HepG2 (cell line): ENCODE data around the gene SLC13A5. TPM values are rescaled to one million over a fixed set of nuclear protein-coding genes. Genes with fewer than 3 reads are reported as not detected.
A peak's percentile ranks its signal among the peaks of the same experiment; 100 is the strongest.

Experiments used
- ASH2L ChIP-seq: fragments of 300-600, 200-600 bp; sonication (generic); IDR thresholded peaks from 2 replicates; pipeline ENCODE4 v1.7.0; 2017; ENCODE audit warnings: low read depth, mild to moderate bottlenecking, moderate library complexity, mixed read lengths, low read length; ENCODE audit not compliant: insufficient read length
- ETV6 ChIP-seq: sonication (generic); formaldehyde crosslinking; conservative IDR thresholded peaks from 2 replicates; pipeline ENCODE4 v1.4.0; 2020; ENCODE audit warnings: missing genetic modification reagents
- FOSL2 ChIP-seq: sonication (generic); formaldehyde crosslinking; IDR thresholded peaks from 2 replicates; pipeline ENCODE4 v1.4.0; 2020; ENCODE audit warnings: missing genetic modification reagents
- FOXC1 ChIP-seq: sonication (generic); formaldehyde crosslinking; IDR thresholded peaks from 2 replicates; pipeline ENCODE4 v1.8.0; 2022; ENCODE audit warnings: mild to moderate bottlenecking, missing genetic modification reagents, borderline replicate concordance
- KLF15 ChIP-seq: sonication (generic); formaldehyde crosslinking; IDR thresholded peaks from 2 replicates; pipeline ENCODE4 v1.8.1; 2023; ENCODE audit warnings: borderline replicate concordance, mild to moderate bottlenecking, inconsistent platforms, missing genetic modification reagents, mixed read lengths
- NBN ChIP-seq: fragments of 450-650 bp; conservative IDR thresholded peaks from 2 replicates; pipeline ENCODE4 v1.6.1; 2017
- ONECUT2 ChIP-seq: sonication (generic); formaldehyde crosslinking; IDR thresholded peaks from 2 replicates; pipeline ENCODE4 v1.4.0; 2020; ENCODE audit warnings: missing genetic modification reagents
- RAD51 ChIP-seq: fragments of 450-650 bp; IDR thresholded peaks from 2 replicates; pipeline ENCODE4 v1.6.1; 2016; ENCODE audit warnings: borderline replicate concordance
- SRSF1 ChIP-seq: fragments of 200-400 bp; formaldehyde crosslinking; optimal IDR thresholded peaks from 2 replicates; pipeline ENCODE3; 2017; ENCODE audit warnings: mild to moderate bottlenecking, low read depth, low read length, moderate library complexity
- TCF12 ChIP-seq, 2 experiments: fragments of 450-650 bp in 1 of 2; sonication (generic) in 1 of 2; formaldehyde crosslinking in 1 of 2; IDR thresholded peaks; 2 replicates each; pipeline versions ENCODE4 v1.6.1 to v1.8.0; 2017 to 2022; ENCODE audit warnings: antibody characterized with exemption in 1 of 2, mild to moderate bottlenecking in 1 of 2, missing genetic modification reagents in 1 of 2, moderate library complexity in 1 of 2
- THAP11 ChIP-seq: IDR thresholded peaks from 2 replicates; pipeline ENCODE4 v1.6.1; 2016; ENCODE audit warnings: missing biosample characterization, missing genetic modification reagents
- ZNF101 ChIP-seq: sonication (generic); formaldehyde crosslinking; IDR thresholded peaks from 2 replicates; pipeline ENCODE4 v1.4.0; 2020; ENCODE audit warnings: mild to moderate bottlenecking, low read depth, missing genetic modification reagents, borderline replicate concordance
- ZNF263 ChIP-seq: sonication (generic); formaldehyde crosslinking; IDR thresholded peaks from 2 replicates; pipeline ENCODE4 v1.4.0; 2020; ENCODE audit warnings: missing genetic modification reagents
- ZNF329 ChIP-seq: sonication (generic); formaldehyde crosslinking; IDR thresholded peaks from 2 replicates; pipeline ENCODE4 v1.9.0; 2021; ENCODE audit warnings: low read depth, mild to moderate bottlenecking, missing genetic modification reagents
- ZNF530 ChIP-seq: sonication (generic); formaldehyde crosslinking; IDR thresholded peaks from 2 replicates; pipeline ENCODE4 v1.5.0; 2020; ENCODE audit warnings: low read depth, mild to moderate bottlenecking, missing genetic modification reagents
- ZNF572 ChIP-seq: sonication (generic); formaldehyde crosslinking; IDR thresholded peaks from 2 replicates; pipeline ENCODE4 v1.5.1; 2020; ENCODE audit warnings: mild to moderate bottlenecking, missing genetic modification reagents
- ZNF883 ChIP-seq: sonication (generic); formaldehyde crosslinking; IDR thresholded peaks from 2 replicates; pipeline ENCODE4 v1.5.1; 2020; ENCODE audit warnings: mild to moderate bottlenecking, missing genetic modification reagents; ENCODE audit errors: not compliant biosample characterization
- polyA plus RNA-seq, 8 experiments: library from polyadenylated mRNA; depleted of rRNA in 3 of 8; stranded (reverse) in 7 of 8; unstranded in 1 of 8; fragments of >200 nt; fragmentation: Illumina TruSeq in 4 of 8; extraction: Trizol in 4 of 8; gene quantifications; 2 replicates each; pipeline versions ENCODE4 v1.2.1 to v1.2.3, GENCODE V29; 2011 to 2016; ENCODE audit warnings: low read depth in 4 of 8, missing spikeins in 1 of 8, mixed read lengths in 1 of 8; ENCODE audit not compliant: insufficient read depth in 1 of 8
- total RNA-seq, 5 experiments: library from RNA; depleted of rRNA; stranded (reverse); fragments of >200 nt; fragmentation: Illumina TruSeq; extraction: Trizol; gene quantifications; 2 replicates each; pipeline ENCODE4 v1.2.3, GENCODE V29; 2016; ENCODE audit warnings: low read depth in 1 of 5
- TF ChIP-seq, protein P1 (sequence below): sonication (generic); formaldehyde crosslinking; IDR thresholded peaks from 2 replicates; pipeline ENCODE4 v1.4.0; 2020; ENCODE audit warnings: missing genetic modification reagents
- TF ChIP-seq, protein P2 (sequence below): sonication (generic); formaldehyde crosslinking; IDR thresholded peaks from 2 replicates; pipeline ENCODE4 v1.8.0; 2022; ENCODE audit warnings: mild to moderate bottlenecking, missing genetic modification reagents; ENCODE audit not compliant: insufficient replicate concordance
- TF ChIP-seq, protein P3 (sequence below): sonication (generic); formaldehyde crosslinking; IDR thresholded peaks from 2 replicates; pipeline ENCODE4 v1.5.1; 2020; ENCODE audit warnings: missing genetic modification reagents, mild to moderate bottlenecking, borderline replicate concordance
- TF ChIP-seq, protein P4 (sequence below): sonication (generic); formaldehyde crosslinking; IDR thresholded peaks from 2 replicates; pipeline ENCODE4 v1.5.0; 2020; ENCODE audit warnings: missing genetic modification reagents, mild to moderate bottlenecking, borderline replicate concordance

Gene SLC13A5
- total and polyA plus RNA-seq, 2 of the 13 experiments (the other 11 are each of a cell fraction or from before 2014, with no cell fraction given) = 42.8 to 310 TPM

DNA sequence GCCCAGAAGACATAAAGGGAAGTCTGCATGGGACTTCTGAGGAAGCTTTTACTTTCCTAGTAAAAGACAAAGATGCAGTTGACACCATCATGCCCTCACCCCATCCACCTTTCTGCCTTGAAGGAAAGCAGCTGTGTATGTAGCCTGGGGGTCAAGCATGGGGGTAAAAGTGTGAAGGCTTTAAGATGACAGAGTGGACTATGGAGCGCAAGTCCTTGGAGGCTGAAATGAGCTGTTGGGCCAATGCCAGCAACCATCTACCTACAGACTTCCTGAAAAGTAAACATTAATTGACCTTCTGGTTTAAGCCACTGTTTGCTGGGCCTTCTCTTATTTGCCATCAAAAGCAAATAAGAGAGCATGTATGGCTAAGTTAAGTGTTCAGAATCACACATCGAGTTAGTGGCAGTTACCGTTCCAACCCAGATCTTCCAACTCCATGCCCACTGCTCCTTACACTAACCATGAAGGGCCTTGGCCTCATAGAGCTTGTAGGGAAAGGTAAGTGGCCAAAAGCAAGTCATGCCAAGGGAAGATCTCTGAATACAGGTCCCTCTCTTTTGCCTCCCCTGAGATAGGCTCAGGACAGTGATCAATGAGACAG is 30.0 kb downstream of the SLC13A5 start (continued):
- TF ChIP-seq, protein P1, sequence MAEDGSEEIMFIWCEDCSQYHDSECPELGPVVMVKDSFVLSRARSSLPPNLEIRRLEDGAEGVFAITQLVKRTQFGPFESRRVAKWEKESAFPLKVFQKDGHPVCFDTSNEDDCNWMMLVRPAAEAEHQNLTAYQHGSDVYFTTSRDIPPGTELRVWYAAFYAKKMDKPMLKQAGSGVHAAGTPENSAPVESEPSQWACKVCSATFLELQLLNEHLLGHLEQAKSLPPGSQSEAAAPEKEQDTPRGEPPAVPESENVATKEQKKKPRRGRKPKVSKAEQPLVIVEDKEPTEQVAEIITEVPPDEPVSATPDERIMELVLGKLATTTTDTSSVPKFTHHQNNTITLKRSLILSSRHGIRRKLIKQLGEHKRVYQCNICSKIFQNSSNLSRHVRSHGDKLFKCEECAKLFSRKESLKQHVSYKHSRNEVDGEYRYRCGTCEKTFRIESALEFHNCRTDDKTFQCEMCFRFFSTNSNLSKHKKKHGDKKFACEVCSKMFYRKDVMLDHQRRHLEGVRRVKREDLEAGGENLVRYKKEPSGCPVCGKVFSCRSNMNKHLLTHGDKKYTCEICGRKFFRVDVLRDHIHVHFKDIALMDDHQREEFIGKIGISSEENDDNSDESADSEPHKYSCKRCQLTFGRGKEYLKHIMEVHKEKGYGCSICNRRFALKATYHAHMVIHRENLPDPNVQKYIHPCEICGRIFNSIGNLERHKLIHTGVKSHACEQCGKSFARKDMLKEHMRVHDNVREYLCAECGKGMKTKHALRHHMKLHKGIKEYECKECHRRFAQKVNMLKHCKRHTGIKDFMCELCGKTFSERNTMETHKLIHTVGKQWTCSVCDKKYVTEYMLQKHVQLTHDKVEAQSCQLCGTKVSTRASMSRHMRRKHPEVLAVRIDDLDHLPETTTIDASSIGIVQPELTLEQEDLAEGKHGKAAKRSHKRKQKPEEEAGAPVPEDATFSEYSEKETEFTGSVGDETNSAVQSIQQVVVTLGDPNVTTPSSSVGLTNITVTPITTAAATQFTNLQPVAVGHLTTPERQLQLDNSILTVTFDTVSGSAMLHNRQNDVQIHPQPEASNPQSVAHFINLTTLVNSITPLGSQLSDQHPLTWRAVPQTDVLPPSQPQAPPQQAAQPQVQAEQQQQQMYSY (CRISPR knock-in tag) = no peak
- TF ChIP-seq TCF12 (IDR thresholded peaks at IDR 0.05) (no peak), TCF12 (CRISPR knock-in tag; IDR thresholded peaks at IDR 0.05) (no peak), THAP11 (peak; percentile 48), ZNF329 (CRISPR knock-in tag) (no peak), ZNF101 (CRISPR knock-in tag) (no peak), ZNF263 (CRISPR knock-in tag) (no peak), KLF15 (no peak), ZNF572 (CRISPR knock-in tag) (no peak), FOXC1 (CRISPR knock-in tag) (no peak; the same call in 1 of the 2 replicates), ZNF530 (no peak), ONECUT2 (no peak; the same call in 1 of the 2 replicates), SRSF1 (no peak), NBN (no peak), ETV6 (CRISPR knock-in tag) (no peak), FOSL2 (CRISPR knock-in tag) (peak; percentile 42), RAD51 (no peak), ASH2L (peak; percentile 21), ZNF883 (CRISPR knock-in tag) (no peak)
- TF ChIP-seq, protein P2, sequence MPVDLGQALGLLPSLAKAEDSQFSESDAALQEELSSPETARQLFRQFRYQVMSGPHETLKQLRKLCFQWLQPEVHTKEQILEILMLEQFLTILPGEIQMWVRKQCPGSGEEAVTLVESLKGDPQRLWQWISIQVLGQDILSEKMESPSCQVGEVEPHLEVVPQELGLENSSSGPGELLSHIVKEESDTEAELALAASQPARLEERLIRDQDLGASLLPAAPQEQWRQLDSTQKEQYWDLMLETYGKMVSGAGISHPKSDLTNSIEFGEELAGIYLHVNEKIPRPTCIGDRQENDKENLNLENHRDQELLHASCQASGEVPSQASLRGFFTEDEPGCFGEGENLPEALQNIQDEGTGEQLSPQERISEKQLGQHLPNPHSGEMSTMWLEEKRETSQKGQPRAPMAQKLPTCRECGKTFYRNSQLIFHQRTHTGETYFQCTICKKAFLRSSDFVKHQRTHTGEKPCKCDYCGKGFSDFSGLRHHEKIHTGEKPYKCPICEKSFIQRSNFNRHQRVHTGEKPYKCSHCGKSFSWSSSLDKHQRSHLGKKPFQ (CRISPR knock-in tag) = no peak
- TF ChIP-seq, protein P3, sequence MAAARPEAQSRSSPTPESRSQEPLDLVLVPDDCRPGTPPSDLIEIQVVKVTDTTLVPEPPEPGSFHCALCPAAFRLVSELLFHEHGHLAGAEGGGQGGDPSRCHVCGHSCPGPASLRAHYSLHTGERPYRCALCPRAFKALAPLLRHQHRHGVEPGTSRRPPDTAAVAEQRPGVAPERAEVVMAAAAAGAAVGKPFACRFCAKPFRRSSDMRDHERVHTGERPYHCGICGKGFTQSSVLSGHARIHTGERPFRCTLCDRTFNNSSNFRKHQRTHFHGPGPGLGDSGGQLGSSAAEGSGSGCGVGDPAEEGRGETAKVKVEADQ (CRISPR knock-in tag) = 0 out of 2 replicates have a peak, but pooled peaks have one; percentile 20
- TF ChIP-seq, protein P4, sequence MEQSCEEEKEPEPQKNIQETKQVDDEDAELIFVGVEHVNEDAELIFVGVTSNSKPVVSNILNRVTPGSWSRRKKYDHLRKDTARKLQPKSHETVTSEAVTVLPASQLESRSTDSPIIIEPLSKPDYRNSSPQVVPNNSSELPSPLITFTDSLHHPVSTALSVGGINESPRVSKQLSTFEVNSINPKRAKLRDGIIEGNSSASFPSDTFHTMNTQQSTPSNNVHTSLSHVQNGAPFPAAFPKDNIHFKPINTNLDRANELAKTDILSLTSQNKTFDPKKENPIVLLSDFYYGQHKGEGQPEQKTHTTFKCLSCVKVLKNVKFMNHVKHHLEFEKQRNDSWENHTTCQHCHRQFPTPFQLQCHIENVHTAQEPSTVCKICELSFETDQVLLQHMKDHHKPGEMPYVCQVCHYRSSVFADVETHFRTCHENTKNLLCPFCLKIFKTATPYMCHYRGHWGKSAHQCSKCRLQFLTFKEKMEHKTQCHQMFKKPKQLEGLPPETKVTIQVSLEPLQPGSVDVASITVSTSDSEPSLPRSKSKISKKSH (CRISPR knock-in tag) = no peak
